ENCODE results near the gene USP32.
"Not testable (repeated sequence)": the region's sequence is repeated elsewhere in the genome, so short reads cannot be mapped to it uniquely, and the experiment has no call there.

USP32 gene

GRCh38 chr17:60335289-60335688 is 56.6 kb downstream of the USP32 start:
- in situ Hi-C loops (cut with MboI; ENCODE audit: low sequenced_read_pairs) = no loop called here

- in situ Hi-C loops (cut with MboI; ENCODE audit: low sequenced_read_pairs) = no loop called here
Measured at GRCh38 chr17:60333628-60334031, 58.3 kb downstream of the USP32 start.

GRCh38 chr17:60333072-60333471 is 58.9 kb downstream of the USP32 start:
- in situ Hi-C loops (cut with MboI; ENCODE audit: low sequenced_read_pairs) = not testable (repeated sequence)

- in situ Hi-C loops (cut with MboI; ENCODE audit: low sequenced_read_pairs) = no loop called here
Measured at GRCh38 chr17:60332574-60332973, 59.4 kb downstream of the USP32 start.

GRCh38 chr17:60330731-60331130 is 61.2 kb downstream of the USP32 start:
- in situ Hi-C loops (cut with MboI; ENCODE audit: low sequenced_read_pairs) = no loop called here

GRCh38 chr17:60328679-60329078 is 63.3 kb downstream of the USP32 start:
- in situ Hi-C loops (cut with MboI; ENCODE audit: low sequenced_read_pairs) = no loop called here

- in situ Hi-C loops (cut with MboI; ENCODE audit: low sequenced_read_pairs) = no loop called here
Measured at GRCh38 chr17:60327901-60328273, 64.0 kb downstream of the USP32 start.

GRCh38 chr17:60327134-60327900 is 64.6 kb downstream of the USP32 start:
- in situ Hi-C loops (cut with MboI; ENCODE audit: low sequenced_read_pairs) = no loop called here

- in situ Hi-C loops (cut with MboI; ENCODE audit: low sequenced_read_pairs) = no loop called here
Measured at GRCh38 chr17:60326702-60327101, 65.2 kb downstream of the USP32 start.

GRCh38 chr17:60325730-60326524 is 66.0 kb downstream of the USP32 start:
- in situ Hi-C loops (cut with MboI; ENCODE audit: low sequenced_read_pairs) = no loop called here

GRCh38 chr17:60323754-60324153 is 68.2 kb downstream of the USP32 start:
- in situ Hi-C loops (cut with MboI; ENCODE audit: low sequenced_read_pairs) = no loop called here

GRCh38 chr17:60322056-60322387 is 69.9 kb downstream of the USP32 start:
- in situ Hi-C loops (cut with MboI; ENCODE audit: low sequenced_read_pairs) = no loop called here

GRCh38 chr17:60321336-60322055 is 70.4 kb downstream of the USP32 start:
- in situ Hi-C loops (cut with MboI; ENCODE audit: low sequenced_read_pairs) = no loop called here

GRCh38 chr17:60318830-60319229 is 73.1 kb downstream of the USP32 start:
- in situ Hi-C loops (cut with MboI; ENCODE audit: low sequenced_read_pairs) = no loop called here

GRCh38 chr17:60318326-60318725 is 73.6 kb downstream of the USP32 start:
- in situ Hi-C loops (cut with MboI; ENCODE audit: low sequenced_read_pairs) = no loop called here

- in situ Hi-C loops (cut with MboI; ENCODE audit: low sequenced_read_pairs) = no loop called here
Measured at GRCh38 chr17:60315650-60316049, 76.3 kb downstream of the USP32 start.

GRCh38 chr17:60314900-60315299 is 77.0 kb downstream of the USP32 start:
- in situ Hi-C loops (cut with MboI; ENCODE audit: low sequenced_read_pairs) = not testable (repeated sequence)

GRCh38 chr17:60314423-60314822 is 77.5 kb downstream of the USP32 start:
- in situ Hi-C loops (cut with MboI; ENCODE audit: low sequenced_read_pairs) = no loop called here

- in situ Hi-C loops (cut with MboI; ENCODE audit: low sequenced_read_pairs) = no loop called here
Measured at GRCh38 chr17:60311936-60312335, 80.0 kb downstream of the USP32 start.

GRCh38 chr17:60311186-60311585 is 80.7 kb downstream of the USP32 start:
- in situ Hi-C loops (cut with MboI; ENCODE audit: low sequenced_read_pairs) = no loop called here

- in situ Hi-C loops (cut with MboI; ENCODE audit: low sequenced_read_pairs) = no loop called here
Measured at GRCh38 chr17:60305141-60305540, 86.8 kb downstream of the USP32 start.

- in situ Hi-C loops (cut with MboI; ENCODE audit: low sequenced_read_pairs) = no loop called here
Measured at GRCh38 chr17:60304502-60304901, 87.4 kb downstream of the USP32 start.

Measured in HL-60/S4 (cell line).